PC-9 (cell line): Measurements from ENCODE around the gene LAMC3.

Experiments
- EZH2 ChIP-seq: fragments of 200-600 bp; sonication (generic); IDR thresholded peaks from 2 replicates; pipeline ENCODE4 v1.8.0; 2017; ENCODE audit warnings: antibody characterized with exemption, low read depth
- TF ChIP-seq, protein P1 (sequence below): fragments of 200-600 bp; sonication (generic); conservative IDR thresholded peaks from 2 replicates; pipeline ENCODE4 v1.6.1; 2017; ENCODE audit warnings: mixed run types, antibody characterized with exemption, mild to moderate bottlenecking, moderate library complexity

GRCh38 chr9:131036071-131036470 lies 27.1 kb downstream of the LAMC3 start:
- TF ChIP-seq, protein P1, sequence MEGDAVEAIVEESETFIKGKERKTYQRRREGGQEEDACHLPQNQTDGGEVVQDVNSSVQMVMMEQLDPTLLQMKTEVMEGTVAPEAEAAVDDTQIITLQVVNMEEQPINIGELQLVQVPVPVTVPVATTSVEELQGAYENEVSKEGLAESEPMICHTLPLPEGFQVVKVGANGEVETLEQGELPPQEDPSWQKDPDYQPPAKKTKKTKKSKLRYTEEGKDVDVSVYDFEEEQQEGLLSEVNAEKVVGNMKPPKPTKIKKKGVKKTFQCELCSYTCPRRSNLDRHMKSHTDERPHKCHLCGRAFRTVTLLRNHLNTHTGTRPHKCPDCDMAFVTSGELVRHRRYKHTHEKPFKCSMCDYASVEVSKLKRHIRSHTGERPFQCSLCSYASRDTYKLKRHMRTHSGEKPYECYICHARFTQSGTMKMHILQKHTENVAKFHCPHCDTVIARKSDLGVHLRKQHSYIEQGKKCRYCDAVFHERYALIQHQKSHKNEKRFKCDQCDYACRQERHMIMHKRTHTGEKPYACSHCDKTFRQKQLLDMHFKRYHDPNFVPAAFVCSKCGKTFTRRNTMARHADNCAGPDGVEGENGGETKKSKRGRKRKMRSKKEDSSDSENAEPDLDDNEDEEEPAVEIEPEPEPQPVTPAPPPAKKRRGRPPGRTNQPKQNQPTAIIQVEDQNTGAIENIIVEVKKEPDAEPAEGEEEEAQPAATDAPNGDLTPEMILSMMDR, result no peak
- no peak for TF ChIP-seq EZH2
